ENCODE results near the gene SNED1.

SNED1 gene

DNA sequence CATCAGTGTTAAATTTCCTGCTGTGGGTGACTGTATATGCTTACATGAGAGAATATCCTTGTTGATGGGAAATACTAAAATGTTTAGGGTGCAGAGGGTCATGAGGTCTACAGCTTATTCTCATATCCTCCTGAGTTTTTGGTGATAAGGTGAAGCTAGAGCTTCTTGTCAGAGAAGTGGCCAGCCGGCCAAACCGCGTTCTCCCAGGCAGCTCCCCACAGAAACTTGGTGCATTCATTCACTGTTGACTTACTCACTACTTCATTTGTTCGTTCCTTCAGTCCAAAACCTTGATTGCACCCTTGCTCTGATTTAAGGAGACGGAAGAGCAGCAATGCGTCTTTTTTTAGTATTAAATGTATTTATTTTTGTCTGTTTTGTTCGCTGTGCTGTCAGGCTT lies 8.7 kb downstream of the SNED1 start:
- FAIRE-seq: no peak

- no peak for FAIRE-seq
These were observed 9.7 kb downstream of the SNED1 start for GRCh38 chr2:241007880-241008710.

DNA sequence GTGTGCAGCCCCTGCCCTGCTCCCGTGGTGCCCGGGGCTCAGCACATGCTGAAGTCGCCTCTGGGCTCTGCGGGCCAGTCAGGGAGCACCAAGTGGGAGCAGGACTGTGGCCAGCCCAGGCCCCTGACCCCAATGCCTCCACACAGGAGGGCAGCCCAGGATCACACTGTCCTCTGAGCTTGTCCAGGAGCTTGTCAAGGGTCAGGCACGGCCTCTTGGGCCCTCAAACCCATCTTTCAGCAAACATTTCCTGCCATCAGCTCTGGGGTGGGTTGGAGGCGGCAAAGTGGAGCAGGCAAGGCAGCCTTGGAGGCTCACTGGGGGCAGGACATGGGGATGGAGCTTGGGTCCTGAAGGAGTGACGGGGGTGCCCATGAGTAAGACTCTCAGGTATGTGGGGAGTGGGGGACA lies 10.3 kb downstream of the SNED1 start:
- no peak for FAIRE-seq

- no peak for FAIRE-seq
These were observed 10.8 kb downstream of the SNED1 start for GRCh38 chr2:241009191-241009590.

DNA sequence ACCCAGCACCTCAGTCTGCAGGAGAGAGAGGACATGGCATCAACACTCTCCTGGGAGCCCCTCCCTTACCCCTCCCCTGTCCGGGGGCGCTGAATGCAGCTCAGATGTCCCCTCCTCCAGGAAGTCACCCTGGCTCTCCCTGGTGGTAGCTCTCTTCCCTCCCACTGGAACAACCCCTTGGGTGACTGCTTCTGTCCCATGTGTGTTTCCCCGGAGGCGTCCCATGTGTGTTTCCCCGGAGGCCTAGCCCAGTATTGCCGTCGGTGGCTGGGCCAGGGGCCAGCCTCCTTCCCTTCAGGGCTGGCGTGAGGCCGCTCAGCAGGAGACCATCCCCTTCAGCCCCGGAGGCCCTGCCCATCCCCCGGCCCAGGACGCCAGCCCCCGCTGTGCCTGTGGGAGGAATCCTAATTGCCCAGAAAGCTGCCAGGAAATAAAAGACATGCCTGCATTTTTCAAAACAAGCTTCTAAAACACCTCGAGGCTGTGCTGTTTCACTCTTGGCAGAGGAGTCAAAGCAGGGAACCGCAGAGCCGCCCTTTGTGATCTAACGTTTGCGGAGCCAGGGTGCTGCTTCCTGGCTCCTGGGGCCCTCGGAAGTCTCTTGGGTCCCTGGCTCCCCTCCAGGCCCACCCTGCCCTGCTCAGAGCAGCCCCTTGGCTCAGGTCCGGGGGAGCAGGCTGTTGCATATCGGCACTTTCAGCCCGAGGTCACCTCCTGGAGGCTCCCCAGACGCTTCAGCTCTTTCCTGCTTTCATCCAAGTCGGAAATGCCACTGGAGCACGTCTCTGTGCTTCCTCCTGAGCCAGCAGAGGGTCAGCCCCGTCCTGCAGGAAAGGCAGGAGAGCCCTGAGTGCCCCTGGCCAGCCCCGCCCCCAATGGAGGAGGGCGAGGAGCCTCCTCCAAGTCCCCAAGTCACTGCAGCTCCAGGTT lies 11.4 kb downstream of the SNED1 start:
- FAIRE-seq: no peak

DNA sequence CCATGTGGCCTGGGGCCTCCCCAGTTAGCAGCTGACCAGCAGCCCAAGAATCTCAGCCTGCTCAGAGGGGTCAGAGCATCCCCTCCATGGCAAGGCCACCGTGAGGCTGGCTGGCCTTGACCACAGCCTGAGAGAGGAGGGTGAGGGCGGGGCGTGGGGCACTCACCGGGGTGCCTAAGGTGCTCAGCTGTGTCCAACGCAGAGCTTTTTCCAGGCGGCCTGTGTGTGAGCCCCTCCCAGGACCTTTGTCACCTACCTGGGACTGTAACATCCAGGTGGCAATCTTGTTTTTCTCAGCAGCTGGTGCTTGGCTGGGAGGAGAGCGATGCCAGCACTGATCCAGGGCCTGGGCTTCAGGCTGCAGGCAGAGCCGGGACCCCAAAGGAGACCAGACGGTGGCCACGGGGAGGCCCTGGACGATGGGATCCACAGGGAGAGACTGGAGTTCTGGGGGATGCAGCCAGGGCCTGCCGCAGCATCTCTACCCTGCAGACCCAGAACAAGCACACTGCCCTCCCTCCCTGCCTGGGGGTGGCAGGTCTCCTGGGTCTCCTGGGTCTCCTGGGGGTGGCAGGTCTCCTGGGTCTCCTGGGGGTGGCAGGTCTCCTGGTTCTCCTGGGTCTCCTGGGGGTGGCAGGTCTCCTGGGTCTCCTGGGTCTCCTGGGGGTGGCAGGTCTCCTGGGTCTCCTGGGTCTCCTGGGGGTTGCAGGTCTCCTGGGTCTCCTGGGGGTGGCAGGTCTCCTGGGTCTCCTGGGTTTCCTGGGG lies 12.3 kb downstream of the SNED1 start:
- FAIRE-seq: no peak

- no peak for FAIRE-seq
These were observed 12.8 kb downstream of the SNED1 start for GRCh38 chr2:241011296-241011600.

GRCh38 chr2:241011751-241012510 lies 13.5 kb downstream of the SNED1 start:
- no peak for FAIRE-seq

DNA sequence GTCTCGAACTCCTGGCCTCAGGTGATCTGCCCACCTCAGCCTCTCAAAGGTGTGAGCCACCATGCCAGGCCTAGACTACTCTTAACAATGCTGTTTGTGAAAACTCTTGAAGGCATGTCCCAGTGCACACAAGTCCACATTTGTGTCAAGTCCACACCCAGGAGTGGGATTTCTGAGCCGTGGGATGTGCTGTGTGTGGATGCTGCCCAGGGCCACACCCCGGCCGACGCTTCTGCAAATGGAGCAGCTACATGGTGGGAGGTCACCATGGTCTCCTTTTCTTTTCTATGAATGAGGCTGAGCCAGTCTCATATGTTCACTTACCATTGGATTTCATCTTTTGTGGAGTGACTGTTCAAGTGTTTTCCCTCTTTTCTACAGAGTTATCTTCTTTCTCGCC lies 15.8 kb downstream of the SNED1 start:
- FAIRE-seq: no peak

- FAIRE-seq: no peak
These were observed 16.3 kb downstream of the SNED1 start for GRCh38 chr2:241014764-241015163.

DNA sequence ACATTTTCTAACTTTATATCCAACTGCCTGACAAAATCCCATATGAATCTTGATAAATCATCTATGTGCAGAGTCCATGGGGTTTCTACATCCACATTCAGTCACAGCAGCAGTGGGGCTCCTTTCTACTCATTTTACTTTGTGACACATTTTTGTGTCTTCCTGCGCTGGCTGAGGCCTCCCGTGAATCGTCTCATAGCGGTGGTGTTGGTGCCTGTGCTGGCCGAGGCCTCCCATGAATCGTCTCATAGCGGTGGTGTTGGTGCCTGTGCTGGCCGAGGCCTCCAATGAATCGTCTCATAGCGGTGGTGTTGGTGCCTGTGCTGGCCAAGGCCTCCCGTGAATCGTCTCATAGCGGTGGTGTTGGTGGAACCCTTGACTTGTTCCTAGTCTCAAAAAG lies 17.0 kb downstream of the SNED1 start:
- FAIRE-seq: no peak

GRCh38 chr2:241017228-241017940 lies 19.0 kb downstream of the SNED1 start:
- FAIRE-seq: no peak

DNA sequence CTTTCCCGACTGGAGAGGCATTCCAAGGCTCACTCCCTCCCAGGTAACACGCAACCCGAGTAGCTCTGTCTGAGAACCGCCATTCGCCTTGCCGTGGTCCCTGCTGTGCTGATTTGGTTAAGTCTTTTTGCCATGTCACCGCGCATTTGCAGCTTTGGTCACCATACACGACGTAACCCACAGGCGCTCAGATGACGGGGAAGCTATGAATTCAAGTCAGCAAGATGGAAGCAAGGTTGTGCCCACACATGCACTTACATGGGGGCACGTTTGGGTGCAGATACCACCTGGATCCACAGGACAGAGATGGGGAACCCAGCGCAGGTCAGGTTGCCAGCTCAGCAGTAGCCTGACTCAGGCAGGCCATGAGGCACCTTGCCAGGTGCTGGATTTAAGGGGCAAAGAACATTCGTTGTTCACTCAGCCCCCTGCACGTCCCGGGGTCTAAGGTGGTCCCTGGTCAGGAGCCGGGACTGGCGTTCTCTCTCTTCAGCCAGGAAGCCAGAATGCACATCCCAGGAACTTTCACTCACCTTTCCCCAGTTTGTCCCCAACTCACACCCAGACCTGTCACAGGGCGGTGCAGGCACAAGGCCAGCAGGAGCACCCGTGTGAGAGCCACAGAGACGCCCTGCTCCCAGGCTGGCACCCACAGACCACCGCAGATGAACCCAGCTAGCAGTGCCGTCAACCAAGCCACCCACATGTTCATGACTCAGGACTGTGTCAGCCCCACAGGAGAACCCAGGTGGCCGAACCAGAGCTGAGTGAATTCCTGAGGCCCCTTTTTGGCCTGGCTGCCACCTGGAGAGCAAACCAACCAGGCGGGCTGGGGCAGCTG lies 19.9 kb downstream of the SNED1 start:
- no peak for FAIRE-seq

GRCh38 chr2:241019441-241020139 lies 21.2 kb downstream of the SNED1 start:
- no peak for FAIRE-seq

- FAIRE-seq: no peak
These were observed 21.8 kb downstream of the SNED1 start for GRCh38 chr2:241020201-241020600.

DNA sequence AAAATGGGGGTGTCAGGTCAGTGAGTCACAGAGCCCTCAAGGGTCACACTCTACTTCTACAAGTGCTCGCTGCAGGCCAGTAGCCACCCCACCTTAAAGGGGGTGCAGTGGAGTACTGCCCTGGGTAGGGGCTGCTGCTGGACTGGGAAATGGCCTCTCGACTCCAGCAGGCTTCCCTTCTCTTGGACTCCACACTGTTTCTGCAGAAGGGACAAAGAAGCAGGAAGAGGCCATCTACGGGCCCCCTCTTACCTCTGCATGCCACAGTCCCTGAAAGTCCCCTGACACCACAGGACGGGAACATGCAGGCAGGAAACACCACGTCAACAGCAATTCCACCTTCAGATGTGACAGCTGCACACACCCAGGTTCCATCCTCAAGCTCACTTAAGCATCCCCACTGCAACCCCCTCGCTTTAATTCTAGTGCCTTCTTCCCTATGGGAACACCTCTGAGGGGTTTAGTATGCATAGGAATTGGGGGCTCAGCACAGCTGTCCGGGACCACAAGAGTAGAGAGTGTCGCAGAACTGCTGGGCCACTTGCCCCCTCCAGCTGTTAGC lies 22.3 kb downstream of the SNED1 start:
- no peak for FAIRE-seq

DNA sequence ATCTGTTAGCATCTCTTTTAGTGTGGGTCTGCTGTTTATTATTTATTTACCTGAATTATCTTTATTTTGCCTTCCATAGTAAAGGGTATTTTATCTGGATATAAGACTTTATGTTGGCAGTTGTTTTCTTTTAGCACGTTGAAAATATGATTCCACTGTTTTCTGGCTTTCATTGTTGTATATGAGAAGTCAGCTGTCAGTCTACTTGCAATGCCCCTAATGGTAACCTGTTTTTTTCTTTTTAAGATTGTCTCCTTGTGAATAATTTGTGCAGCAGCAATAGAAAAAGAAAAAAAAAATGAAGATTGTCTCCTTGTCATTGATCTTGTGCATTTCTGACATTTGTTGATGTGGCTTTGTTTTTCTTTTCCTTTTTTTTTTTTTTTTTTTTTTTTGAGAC lies 27.2 kb downstream of the SNED1 start:
- no peak for FAIRE-seq

- no peak for FAIRE-seq
These were observed 31.3 kb downstream of the SNED1 start for GRCh38 chr2:241029599-241030332.

DNA sequence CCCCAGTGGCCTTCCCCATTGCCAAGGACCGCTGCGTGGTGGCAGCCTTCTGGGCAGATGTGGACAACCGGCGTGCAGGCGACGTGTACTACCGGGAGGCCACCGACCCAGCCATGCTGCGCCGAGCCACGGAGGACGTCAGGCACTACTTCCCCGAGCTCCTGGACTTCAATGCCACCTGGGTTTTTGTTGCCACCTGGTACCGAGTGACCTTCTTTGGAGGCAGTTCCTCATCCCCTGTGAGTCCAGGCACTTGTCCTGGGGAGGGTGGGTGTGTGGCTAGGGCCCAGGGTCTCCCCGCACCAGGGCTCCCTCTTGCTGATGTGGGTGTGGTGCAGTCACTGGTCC lies 31.9 kb downstream of the SNED1 start:
- FAIRE-seq: no peak

All from A204.1 (cell line).